ENCODE results near the gene DENND2A.

The DENND2A gene

GRCh38 chr7:140610204-140611165, 30.1 kb downstream of the DENND2A start:
- CTCF ChIA-PET, result no interaction called here
- POLR2A ChIA-PET, result no interaction called here

GRCh38 chr7:140609646-140610045, 31.0 kb downstream of the DENND2A start:
- TF ChIP-seq CTCF (IDR thresholded peaks at IDR 0.05; ENCODE audit: control extremely low read depth, extremely low read depth, low read depth, missing control alignments), result no peak
- DNase-seq (ENCODE audit: extremely low spot score), result no peak
- ChIA-PET CTCF (no interaction called here), POLR2A (no interaction called here)

More at GRCh38 chr7:140610204-140611165, 30.1 kb downstream of the DENND2A start:
- DNase-seq (ENCODE audit: extremely low spot score), result no peak
- TF ChIP-seq CTCF (IDR thresholded peaks at IDR 0.05; ENCODE audit: control extremely low read depth, extremely low read depth, low read depth, missing control alignments), result no peak

GRCh38 chr7:140607441-140607989, 33.1 kb downstream of the DENND2A start:
- ChIA-PET POLR2A (no interaction called here), CTCF (interaction anchor here (1.7 to 2.4 kb wide), 2 partner anchors 11 to 46 kb away, joined by 3 to 6 read pairs; no protein-coding TSS in a partner anchor)
- DNase-seq (ENCODE audit: extremely low spot score), result no peak
- TF ChIP-seq CTCF (IDR thresholded peaks at IDR 0.05; ENCODE audit: control extremely low read depth, extremely low read depth, low read depth, missing control alignments), result no peak

- CTCF ChIA-PET, result interaction anchor here (0.7 to 1.4 kb wide), 2 partner anchors 13 to 14 kb away, joined by 3 to 4 read pairs; no protein-coding TSS in a partner anchor
- no peak for DNase-seq (ENCODE audit: extremely low spot score)
Observed at GRCh38 chr7:140605337-140605736, 35.3 kb downstream of the DENND2A start.

GRCh38 chr7:140604760-140605159, 35.9 kb downstream of the DENND2A start:
- ChIA-PET CTCF (interaction anchor here (0.7 to 1.4 kb wide), 2 partner anchors 14 kb away, joined by 3 to 4 read pairs; no protein-coding TSS in a partner anchor), POLR2A (interaction anchor here (0.6 kb wide), 1 partner anchor 135 kb away, joined by 11 read pairs; no protein-coding TSS in a partner anchor)
- no peak for TF ChIP-seq CTCF (IDR thresholded peaks at IDR 0.05; ENCODE audit: control extremely low read depth, extremely low read depth, low read depth, missing control alignments)
- no peak for DNase-seq (ENCODE audit: extremely low spot score)

More at GRCh38 chr7:140605337-140605736, 35.3 kb downstream of the DENND2A start:
- POLR2A ChIA-PET, result interaction anchor here (0.6 kb wide), 1 partner anchor 136 kb away, joined by 11 read pairs; no protein-coding TSS in a partner anchor
- TF ChIP-seq CTCF (IDR thresholded peaks at IDR 0.05; ENCODE audit: control extremely low read depth, extremely low read depth, low read depth, missing control alignments), result no peak

GRCh38 chr7:140604076-140604475, 36.5 kb downstream of the DENND2A start:
- no peak for TF ChIP-seq CTCF (IDR thresholded peaks at IDR 0.05; ENCODE audit: control extremely low read depth, extremely low read depth, low read depth, missing control alignments)
- POLR2A ChIA-PET, result no interaction called here
- no peak for DNase-seq (ENCODE audit: extremely low spot score)
- CTCF ChIA-PET, result no interaction called here
